Dedifferentiated amniotic fluid mesenchymal stem cell (primary cell): Measurements from ENCODE around the gene EMC10.
"Not testable (repeated sequence)": the region's sequence is repeated elsewhere in the genome, so short reads cannot be mapped to it uniquely, and the experiment has no call there.

Source experiments
- DNase-seq: peaks from one replicate; pipeline ENCODE4 v3.0.0-alpha.2; 2016; ENCODE audit errors: extremely low spot score

Gene EMC10

GRCh38 chr19:50513746-50514345, 37.5 kb downstream of the EMC10 start, which contains the start of gene ASPDH:
Gene ASPDH, minus strand, starts transcription at chr19:50513913. Its CDS starts 90 bp downstream, at chr19:50513823.
- DNase-seq: no peak

DNA sequence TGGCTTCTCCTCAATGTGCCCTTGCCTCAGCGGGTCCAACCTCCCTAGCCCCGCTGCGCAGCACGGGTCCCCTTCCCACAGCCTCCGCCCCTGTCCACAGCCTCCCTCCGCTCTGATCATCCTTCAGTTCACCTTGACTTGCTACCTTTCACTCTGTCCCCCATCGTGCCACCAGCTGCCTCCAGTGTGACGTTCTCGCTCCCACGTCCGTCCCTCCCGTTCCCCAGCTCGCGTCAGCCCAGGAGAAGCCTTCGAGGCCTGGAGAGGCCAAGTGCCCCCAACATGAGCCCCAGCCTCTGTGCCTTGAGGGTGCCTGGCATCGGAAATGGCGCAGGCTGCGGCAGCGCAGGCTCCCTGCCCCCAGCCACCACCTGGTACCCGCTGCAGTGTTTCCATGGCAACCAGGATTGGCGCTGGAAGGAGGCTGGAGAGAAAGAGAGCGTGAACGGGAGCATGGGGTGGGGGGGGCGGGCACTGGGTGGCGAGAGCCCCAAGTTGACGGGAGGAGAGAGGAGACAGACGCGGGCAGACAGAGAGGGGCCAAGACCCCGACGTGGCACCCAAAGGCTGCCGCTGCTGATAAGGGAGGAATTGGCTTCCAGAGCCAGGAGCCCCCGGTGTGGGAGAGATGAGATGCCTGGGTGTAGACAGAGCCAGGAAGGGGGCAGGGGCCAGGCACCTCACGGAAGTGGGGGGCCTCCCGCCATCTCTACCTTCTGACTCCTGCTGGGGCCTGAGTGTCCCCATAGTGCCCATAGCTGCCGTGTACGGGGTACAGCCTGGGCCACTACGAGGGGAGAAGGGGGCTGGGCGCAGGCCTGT, 38.2 kb downstream of the EMC10 start:
- DNase-seq: no peak

- DNase-seq: no peak
These were observed 38.9 kb downstream of the EMC10 start for GRCh38 chr19:50515168-50515561.

DNA sequence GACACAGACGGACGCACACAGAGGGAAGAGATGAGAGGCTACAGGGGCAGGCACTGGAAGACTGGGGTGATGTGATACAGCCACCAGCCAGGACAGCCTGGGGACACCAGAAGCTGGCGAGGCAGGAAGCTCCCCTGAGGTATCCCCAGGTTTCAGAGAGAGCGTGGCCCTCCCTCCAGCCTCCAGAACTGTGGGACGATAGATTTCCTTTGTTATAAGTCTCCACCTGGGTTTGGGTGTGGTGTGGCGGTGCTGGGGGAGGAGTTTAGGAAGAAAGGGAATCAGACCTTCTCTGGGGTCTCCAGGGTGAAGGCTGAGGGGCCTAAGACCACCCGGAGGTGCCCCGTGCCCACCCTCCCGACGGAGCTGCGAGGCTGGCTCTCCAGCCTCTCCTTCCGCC, 40.1 kb downstream of the EMC10 start:
- DNase-seq: no peak

DNA sequence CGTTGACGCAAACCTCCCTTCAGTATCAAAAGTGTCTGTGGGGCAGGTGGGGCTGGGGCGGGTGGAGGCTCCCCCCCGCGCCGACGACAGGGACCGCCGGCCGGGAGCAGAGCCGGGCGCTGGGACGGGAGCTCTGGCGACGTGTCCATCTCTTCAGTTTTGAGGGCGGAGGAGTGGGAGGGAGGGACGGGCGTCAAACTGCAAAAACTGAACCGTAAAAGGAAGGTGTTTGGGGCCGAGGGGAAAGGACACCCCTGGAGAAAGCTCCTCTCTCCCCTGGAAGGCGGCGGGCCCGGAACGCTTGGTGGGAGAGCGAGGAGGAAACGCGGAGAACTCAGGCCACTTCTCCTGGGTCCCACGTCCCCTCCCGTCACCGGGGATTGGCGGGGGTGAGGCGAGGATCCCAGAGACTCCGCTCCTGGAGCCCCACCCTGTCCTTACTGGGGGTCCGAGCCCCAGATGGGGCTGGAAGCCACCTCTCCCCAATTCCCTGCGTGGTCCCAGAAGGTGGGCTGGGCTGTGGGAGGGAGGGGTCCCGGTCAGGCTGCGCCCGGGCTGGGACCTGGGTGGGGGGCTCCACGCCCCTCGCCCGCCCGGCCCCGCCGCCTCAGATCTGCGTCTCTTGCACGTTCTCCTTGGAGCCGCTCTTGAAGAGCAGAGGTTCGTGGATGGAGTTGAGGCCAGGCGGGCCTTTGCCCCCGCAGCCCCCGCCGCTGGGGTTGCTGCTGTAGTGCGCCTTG, 40.8 kb downstream of the EMC10 start:
- DNase-seq: no peak

GRCh38 chr19:50517704-50518075, 41.4 kb downstream of the EMC10 start:
- DNase-seq: no peak

GRCh38 chr19:50518091-50519005, 42.0 kb downstream of the EMC10 start:
- no peak for DNase-seq

GRCh38 chr19:50519006-50519575, 42.8 kb downstream of the EMC10 start:
- no peak for DNase-seq

GRCh38 chr19:50520822-50521465, 44.6 kb downstream of the EMC10 start:
- no peak for DNase-seq

DNA sequence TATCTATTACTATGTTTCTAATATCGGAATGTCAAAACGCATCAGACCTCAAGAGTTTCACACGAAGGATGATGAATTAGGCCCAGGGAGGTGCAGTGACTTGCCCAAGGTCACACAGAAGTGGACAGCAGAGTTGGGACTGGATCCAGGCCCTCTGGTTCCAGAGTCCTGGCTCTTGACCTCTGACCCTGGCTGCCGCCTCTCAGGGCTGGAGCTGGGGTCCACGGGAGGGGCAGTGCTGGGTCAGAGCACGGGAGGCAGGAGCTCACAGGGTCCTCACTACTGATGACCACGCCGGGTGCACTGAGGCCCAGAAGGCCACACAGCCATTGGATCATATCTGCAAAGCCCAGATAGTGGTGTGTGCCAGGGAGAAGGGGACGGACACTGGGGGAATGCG, 46.6 kb downstream of the EMC10 start:
- no peak for DNase-seq

GRCh38 chr19:50528052-50528451, 51.7 kb downstream of the EMC10 start:
- DNase-seq: not testable (repeated sequence)

DNA sequence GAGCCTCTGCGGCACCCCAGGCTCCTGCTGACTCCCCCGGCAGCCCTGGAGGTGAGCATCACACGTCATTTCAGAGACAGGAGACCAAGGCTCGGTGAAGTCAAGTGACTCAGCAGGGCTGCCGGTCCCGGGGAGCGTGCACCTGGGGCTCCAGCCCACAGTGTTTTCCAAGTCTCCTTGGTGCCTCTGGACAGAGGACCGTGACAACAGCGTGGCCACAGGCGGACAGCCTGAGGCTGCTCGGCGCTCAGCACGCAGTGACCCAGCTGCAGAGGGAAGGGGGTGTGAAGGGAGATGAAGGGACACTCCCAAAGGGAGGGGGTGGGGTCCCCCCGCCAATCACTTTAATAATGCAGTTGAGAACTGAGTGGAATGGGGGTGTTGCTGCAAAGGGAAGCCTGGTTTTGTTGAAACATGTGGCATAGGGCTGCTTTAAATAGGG, 54.9 kb downstream of the EMC10 start:
- DNase-seq: no peak

DNA sequence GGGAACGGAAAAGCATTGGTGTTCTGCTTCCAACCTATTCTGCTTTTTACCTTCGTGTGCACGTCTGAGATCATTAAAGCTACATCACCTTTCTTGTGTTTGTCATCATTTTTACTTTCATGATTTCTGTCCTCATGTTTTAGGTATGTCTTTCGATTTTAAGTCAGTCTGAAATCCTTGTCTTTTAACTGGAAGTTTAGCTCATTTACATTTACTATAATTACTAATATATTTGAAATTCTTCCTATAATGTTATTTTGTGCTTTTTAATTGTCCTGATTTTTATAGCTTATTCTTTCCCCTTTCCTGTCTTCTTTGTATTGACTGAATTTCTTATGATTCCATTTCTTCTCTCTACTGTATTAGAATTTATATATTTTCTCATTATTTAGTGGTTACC, 56.6 kb downstream of the EMC10 start:
- no peak for DNase-seq

DNA sequence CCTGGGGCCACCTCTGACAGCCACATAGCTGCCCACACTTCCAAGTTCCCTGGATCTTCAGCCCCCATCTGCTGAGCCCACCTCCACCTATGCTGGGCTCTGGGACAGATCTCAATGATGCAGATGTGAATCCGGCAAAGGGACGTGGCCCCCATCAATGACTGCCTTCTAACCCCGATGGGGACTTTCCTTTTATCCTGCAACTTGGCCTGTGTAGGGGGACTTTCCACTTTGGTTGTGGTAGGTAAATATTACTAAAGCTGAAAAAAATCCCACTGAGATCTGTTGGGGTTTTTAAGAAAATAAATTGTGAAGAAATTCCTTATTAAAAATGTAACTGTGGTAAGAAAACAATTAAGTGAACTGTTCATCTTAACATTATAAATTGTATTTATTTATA, 58.2 kb downstream of the EMC10 start:
- DNase-seq: no peak

GRCh38 chr19:50535672-50536187, 59.4 kb downstream of the EMC10 start:
- no peak for DNase-seq

GRCh38 chr19:50536662-50537305, 60.5 kb downstream of the EMC10 start:
- DNase-seq: no peak

- DNase-seq: no peak
These were observed 61.0 kb downstream of the EMC10 start for GRCh38 chr19:50537306-50537685.

- peak; percentile 79 for DNase-seq
These were observed 61.5 kb downstream of the EMC10 start for GRCh38 chr19:50537769-50538230.
